Mesothelial cell of epicardium (in vitro differentiated cells): ENCODE results near the gene KPNB1. TPM values are rescaled to one million over a fixed set of nuclear protein-coding genes. Genes with fewer than 3 reads are reported as not detected.

ENCODE experiments used
- DNase-seq, 2 experiments: peaks; one replicate each; pipeline ENCODE4 v3.0.0; 2021; ENCODE audit warnings: low spot score in 2 of 2; ENCODE audit not compliant: unreplicated experiment in 2 of 2
- H3K27ac Mint-ChIP-seq: 2 replicates; pipeline ENCODE4 v1.8.0; 2021; ENCODE audit warnings: mixed read lengths
- H3K27me3 Mint-ChIP-seq: 2 replicates; pipeline ENCODE4 v1.8.0; 2021; ENCODE audit warnings: low read depth, mixed read lengths
- H3K36me3 Mint-ChIP-seq: 2 replicates; pipeline ENCODE4 v1.8.0; 2021; ENCODE audit warnings: mixed read lengths
- H3K4me1 Mint-ChIP-seq: 2 replicates; pipeline ENCODE4 v1.8.0; 2021; ENCODE audit warnings: mixed read lengths
- H3K4me3 Mint-ChIP-seq: 2 replicates; pipeline ENCODE4 v1.8.0; 2021; ENCODE audit warnings: mild to moderate bottlenecking, moderate library complexity, mixed read lengths
- H3K9me3 Mint-ChIP-seq: 2 replicates; pipeline ENCODE4 v1.8.0; 2021; ENCODE audit warnings: mixed read lengths
- CTCF ChIP-seq: fragments of 200-600 bp; sonication (generic); IDR thresholded peaks from one replicate; pipeline ENCODE4 v1.5.0; 2021; ENCODE audit warnings: antibody characterized with exemption; ENCODE audit not compliant: unreplicated experiment
- total RNA-seq: library from RNA; stranded (reverse); gene quantifications from 3 replicates; pipeline ENCODE4 v1.2.1, GENCODE V29; 2021

The KPNB1 gene
- total RNA-seq, 1 donor from 2014 or later: 302 TPM

GRCh38 chr17:47638903-47639302 is 10.8 kb upstream of the KPNB1 start:
- peaks cover 2% of the 10 kb centered on the region for H3K36me3 Mint-ChIP-seq

GRCh38 chr17:47640076-47640475 is 9.6 kb upstream of the KPNB1 start:
- peaks cover 2% of the 10 kb centered on the region for H3K36me3 Mint-ChIP-seq
- DNase-seq: no peak
- no peak overlapping the region for H3K4me3 Mint-ChIP-seq

More at GRCh38 chr17:47638903-47639302, 10.8 kb upstream of the KPNB1 start:
- Mint-ChIP-seq H3K27ac (no peak overlapping the region), H3K27me3 (no peaks in the 10 kb centered on the region), H3K4me3 (no peak overlapping the region), H3K9me3 (no peaks in the 10 kb centered on the region), H3K4me1 (no peaks in the 10 kb centered on the region)
- DNase-seq: no peak
- TF ChIP-seq CTCF: no peak

GRCh38 chr17:47641202-47641601 is 8.5 kb upstream of the KPNB1 start:
- Mint-ChIP-seq H3K36me3 (peaks cover 2% of the 10 kb centered on the region), H3K4me1 (no peaks in the 10 kb centered on the region), H3K27ac (no peak overlapping the region), H3K27me3 (no peaks in the 10 kb centered on the region), H3K9me3 (no peaks in the 10 kb centered on the region), H3K4me3 (no peak overlapping the region)
- no peak for DNase-seq
- no peak for TF ChIP-seq CTCF

More at GRCh38 chr17:47640076-47640475, 9.6 kb upstream of the KPNB1 start:
- Mint-ChIP-seq H3K27me3 (no peaks in the 10 kb centered on the region), H3K4me1 (no peaks in the 10 kb centered on the region), H3K27ac (no peak overlapping the region), H3K9me3 (no peaks in the 10 kb centered on the region)
- no peak for TF ChIP-seq CTCF

- H3K4me1 Mint-ChIP-seq: no peaks in the 10 kb centered on the region
- no peak for DNase-seq
- no peaks in the 10 kb centered on the region for H3K9me3 Mint-ChIP-seq
- no peak for TF ChIP-seq CTCF
- peaks cover 2% of the 10 kb centered on the region for H3K36me3 Mint-ChIP-seq
- no peak overlapping the region for H3K4me3 Mint-ChIP-seq
- no peaks in the 10 kb centered on the region for H3K27me3 Mint-ChIP-seq
- H3K27ac Mint-ChIP-seq: no peak overlapping the region
Observed at GRCh38 chr17:47643116-47643515, 6.6 kb upstream of the KPNB1 start.

GRCh38 chr17:47644324-47644723 is 5.4 kb upstream of the KPNB1 start:
- no peaks in the 10 kb centered on the region for H3K9me3 Mint-ChIP-seq
- H3K4me3 Mint-ChIP-seq: no peak overlapping the region
- H3K27me3 Mint-ChIP-seq: no peaks in the 10 kb centered on the region
- peaks cover 6% of the 10 kb centered on the region for H3K4me1 Mint-ChIP-seq
- no peak for TF ChIP-seq CTCF
- H3K36me3 Mint-ChIP-seq: no peaks in the 10 kb centered on the region
- no peak for DNase-seq
- H3K27ac Mint-ChIP-seq: no peak overlapping the region

GRCh38 chr17:47649972-47650524 is 329 bp downstream of the KPNB1 start:
- Mint-ChIP-seq H3K27ac (peak overlapping the region; percentile 94), H3K4me3 (peak overlapping the region; percentile 88), H3K27me3 (no peaks in the 10 kb centered on the region), H3K9me3 (no peaks in the 10 kb centered on the region), H3K4me1 (peaks cover 33% of the 10 kb centered on the region), H3K36me3 (peaks cover 13% of the 10 kb centered on the region)
- no peak for TF ChIP-seq CTCF
- DNase-seq: peak in 1 of 2 experiments; percentile 33
